Measurements from ENCODE around the gene CUL4A.

GRCh38 chr13:113298043-113298945 lies 88.9 kb downstream of the CUL4A start:
- TF ChIP-seq POLR2A (IDR thresholded peaks at IDR 0.05; ENCODE audit: low read length) (no peak), GATA1 (IDR thresholded peaks at IDR 0.05; ENCODE audit: low read depth, low read length) (no peak)

Data from erythroblast (primary cell).